ENCODE data around the gene LTB.
"Not testable (repeated sequence)": the region's sequence is repeated elsewhere in the genome, so short reads cannot be mapped to it uniquely, and the experiment has no call there.

LTB gene

GRCh38 chr6:31619805-31620585 is 37.8 kb upstream of the LTB start:
- Histone ChIP-seq H3K4me3 (ENCODE audit: low read length) (peak overlapping the region; percentile 84), H3K27me3 (ENCODE audit: insufficient read depth, low read length) (no peaks in the 10 kb centered on the region), H3K4me1 (ENCODE audit: insufficient read depth, low read length) (peaks cover 18% of the 10 kb centered on the region), H3K36me3 (ENCODE audit: insufficient read depth, low read length) (peaks cover 28% of the 10 kb centered on the region), H3K9me3 (ENCODE audit: low read length) (no peaks in the 10 kb centered on the region), H2AFZ (ENCODE audit: low read depth, low read length) (no peak overlapping the region)

- no peaks in the 10 kb centered on the region for H3K9me3 ChIP-seq (ENCODE audit: low read length)
- no peak overlapping the region for H3K4me3 ChIP-seq (ENCODE audit: low read length)
- peaks cover under 1% of the 10 kb centered on the region for H3K36me3 ChIP-seq (ENCODE audit: insufficient read depth, low read length)
- H3K27me3 ChIP-seq (ENCODE audit: insufficient read depth, low read length) = no peaks in the 10 kb centered on the region
- peaks cover 8% of the 10 kb centered on the region for H3K4me1 ChIP-seq (ENCODE audit: insufficient read depth, low read length)
- no peak overlapping the region for H2AFZ ChIP-seq (ENCODE audit: low read depth, low read length)
Measured at GRCh38 chr6:31617010-31617409, 34.8 kb upstream of the LTB start.

- Histone ChIP-seq H3K36me3 (ENCODE audit: insufficient read depth, low read length) (no peaks in the 10 kb centered on the region), H3K4me3 (ENCODE audit: low read length) (no peak overlapping the region), H3K4me1 (ENCODE audit: insufficient read depth, low read length) (peaks cover 3% of the 10 kb centered on the region), H2AFZ (ENCODE audit: low read depth, low read length) (no peak overlapping the region), H3K27me3 (ENCODE audit: insufficient read depth, low read length) (no peaks in the 10 kb centered on the region), H3K9me3 (ENCODE audit: low read length) (no peaks in the 10 kb centered on the region)
Measured at GRCh38 chr6:31615748-31616147, 33.5 kb upstream of the LTB start.

- Histone ChIP-seq H3K9me3 (ENCODE audit: low read length) (no peaks in the 10 kb centered on the region), H3K27me3 (ENCODE audit: insufficient read depth, low read length) (no peaks in the 10 kb centered on the region), H2AFZ (ENCODE audit: low read depth, low read length) (no peak within 1 kb of the TSS), H3K4me1 (ENCODE audit: insufficient read depth, low read length) (peaks cover 3% of the 10 kb centered on the region), H3K4me3 (ENCODE audit: low read length) (no peak within 1 kb of the TSS), H3K36me3 (ENCODE audit: insufficient read depth, low read length) (no peaks in the 10 kb centered on the region)
Measured at GRCh38 chr6:31614684-31615578, 32.7 kb upstream of the LTB start, which contains the start of gene AIF1. TSS of gene AIF1 (plus strand) at chr6:31615234. CDS start at chr6:31615330, 96 bp downstream.

GRCh38 chr6:31614075-31614619 is 31.9 kb upstream of the LTB start:
- Histone ChIP-seq H3K27me3 (ENCODE audit: insufficient read depth, low read length) (no peaks in the 10 kb centered on the region), H3K4me3 (ENCODE audit: low read length) (no peak overlapping the region), H3K36me3 (ENCODE audit: insufficient read depth, low read length) (no peaks in the 10 kb centered on the region), H3K4me1 (ENCODE audit: insufficient read depth, low read length) (no peaks in the 10 kb centered on the region), H3K9me3 (ENCODE audit: low read length) (no peaks in the 10 kb centered on the region), H2AFZ (ENCODE audit: low read depth, low read length) (no peak overlapping the region)

- Histone ChIP-seq H3K36me3 (ENCODE audit: insufficient read depth, low read length) (no peaks in the 10 kb centered on the region), H3K27me3 (ENCODE audit: insufficient read depth, low read length) (no peaks in the 10 kb centered on the region), H2AFZ (ENCODE audit: low read depth, low read length) (no peak overlapping the region), H3K4me3 (ENCODE audit: low read length) (no peak overlapping the region), H3K4me1 (ENCODE audit: insufficient read depth, low read length) (no peaks in the 10 kb centered on the region), H3K9me3 (ENCODE audit: low read length) (no peaks in the 10 kb centered on the region)
Measured at GRCh38 chr6:31610968-31611367, 28.7 kb upstream of the LTB start.

- no peaks in the 10 kb centered on the region for H3K27me3 ChIP-seq (ENCODE audit: insufficient read depth, low read length)
- no peaks in the 10 kb centered on the region for H3K4me1 ChIP-seq (ENCODE audit: insufficient read depth, low read length)
- H3K36me3 ChIP-seq (ENCODE audit: insufficient read depth, low read length) = no peaks in the 10 kb centered on the region
- no peak overlapping the region for H2AFZ ChIP-seq (ENCODE audit: low read depth, low read length)
- no peak overlapping the region for H3K4me3 ChIP-seq (ENCODE audit: low read length)
- no peaks in the 10 kb centered on the region for H3K9me3 ChIP-seq (ENCODE audit: low read length)
Measured at GRCh38 chr6:31609519-31610406, 27.5 kb upstream of the LTB start.

GRCh38 chr6:31607317-31607716 is 25.1 kb upstream of the LTB start:
- peaks cover 8% of the 10 kb centered on the region for H3K27me3 ChIP-seq (ENCODE audit: insufficient read depth, low read length)
- H3K36me3 ChIP-seq (ENCODE audit: insufficient read depth, low read length) = no peaks in the 10 kb centered on the region
- H3K9me3 ChIP-seq (ENCODE audit: low read length) = no peaks in the 10 kb centered on the region
- H3K4me3 ChIP-seq (ENCODE audit: low read length) = no peak overlapping the region
- no peaks in the 10 kb centered on the region for H3K4me1 ChIP-seq (ENCODE audit: insufficient read depth, low read length)
- H2AFZ ChIP-seq (ENCODE audit: low read depth, low read length) = no peak overlapping the region

- no peaks in the 10 kb centered on the region for H3K36me3 ChIP-seq (ENCODE audit: insufficient read depth, low read length)
- H2AFZ ChIP-seq (ENCODE audit: low read depth, low read length) = no peak overlapping the region
- H3K4me3 ChIP-seq (ENCODE audit: low read length) = no peak overlapping the region
- H3K4me1 ChIP-seq (ENCODE audit: insufficient read depth, low read length) = no peaks in the 10 kb centered on the region
- H3K9me3 ChIP-seq (ENCODE audit: low read length) = no peaks in the 10 kb centered on the region
- no peaks in the 10 kb centered on the region for H3K27me3 ChIP-seq (ENCODE audit: insufficient read depth, low read length)
Measured at GRCh38 chr6:31597006-31597405, 14.8 kb upstream of the LTB start.

- no peaks in the 10 kb centered on the region for H3K9me3 ChIP-seq (ENCODE audit: low read length)
- no peaks in the 10 kb centered on the region for H3K36me3 ChIP-seq (ENCODE audit: insufficient read depth, low read length)
- no peak overlapping the region for H3K4me3 ChIP-seq (ENCODE audit: low read length)
- no peak overlapping the region for H2AFZ ChIP-seq (ENCODE audit: low read depth, low read length)
- H3K4me1 ChIP-seq (ENCODE audit: insufficient read depth, low read length) = no peaks in the 10 kb centered on the region
- H3K27me3 ChIP-seq (ENCODE audit: insufficient read depth, low read length) = peaks cover 6% of the 10 kb centered on the region
Measured at GRCh38 chr6:31592396-31592771, 10.2 kb upstream of the LTB start.

- not testable (repeated sequence) for H3K36me3 ChIP-seq (ENCODE audit: insufficient read depth, low read length); H3K4me1 ChIP-seq (ENCODE audit: insufficient read depth, low read length); H3K4me3 ChIP-seq (ENCODE audit: low read length); H2AFZ ChIP-seq (ENCODE audit: low read depth, low read length); H3K9me3 ChIP-seq (ENCODE audit: low read length); H3K27me3 ChIP-seq (ENCODE audit: insufficient read depth, low read length)
Measured at GRCh38 chr6:31590691-31591090, 8.5 kb upstream of the LTB start.

GRCh38 chr6:31588871-31589650 is 6.8 kb upstream of the LTB start:
- Histone ChIP-seq H3K9me3 (ENCODE audit: low read length) (no peaks in the 10 kb centered on the region), H3K4me1 (ENCODE audit: insufficient read depth, low read length) (no peaks in the 10 kb centered on the region), H3K27me3 (ENCODE audit: insufficient read depth, low read length) (peaks cover 6% of the 10 kb centered on the region), H2AFZ (ENCODE audit: low read depth, low read length) (no peak overlapping the region), H3K4me3 (ENCODE audit: low read length) (no peak overlapping the region), H3K36me3 (ENCODE audit: insufficient read depth, low read length) (no peaks in the 10 kb centered on the region)
